Dedifferentiated amniotic fluid mesenchymal stem cell (primary cell): Measurements from ENCODE around the gene ZFYVE21.
"Not testable (repeated sequence)": the region's sequence is repeated elsewhere in the genome, so short reads cannot be mapped to it uniquely, and the experiment has no call there.

Experiments used
- DNase-seq: peaks from one replicate; pipeline ENCODE4 v3.0.0-alpha.2; 2016; ENCODE audit errors: extremely low spot score

Gene ZFYVE21

GRCh38 chr14:103763730-103764488 lies 48.3 kb downstream of the ZFYVE21 start:
- DNase-seq = no peak

DNA sequence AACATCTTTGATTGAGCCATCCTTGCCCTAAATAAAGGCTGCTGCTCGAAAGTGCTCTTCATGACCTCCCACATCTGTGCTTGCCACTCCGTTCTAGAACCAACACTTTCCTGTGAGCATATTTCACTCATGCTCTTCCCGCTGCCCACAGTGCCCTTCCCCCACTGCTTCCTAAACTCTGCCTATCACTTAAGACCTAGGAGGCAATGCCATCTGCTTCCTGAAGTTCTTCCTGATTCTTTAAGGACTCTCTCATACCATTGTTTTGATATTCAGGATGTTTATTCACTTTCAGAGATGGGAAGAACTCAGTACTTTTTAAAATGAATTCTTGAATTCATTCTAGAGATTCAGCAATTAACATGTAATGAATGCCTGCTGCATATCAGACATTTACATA lies 49.9 kb downstream of the ZFYVE21 start:
- no peak for DNase-seq

DNA sequence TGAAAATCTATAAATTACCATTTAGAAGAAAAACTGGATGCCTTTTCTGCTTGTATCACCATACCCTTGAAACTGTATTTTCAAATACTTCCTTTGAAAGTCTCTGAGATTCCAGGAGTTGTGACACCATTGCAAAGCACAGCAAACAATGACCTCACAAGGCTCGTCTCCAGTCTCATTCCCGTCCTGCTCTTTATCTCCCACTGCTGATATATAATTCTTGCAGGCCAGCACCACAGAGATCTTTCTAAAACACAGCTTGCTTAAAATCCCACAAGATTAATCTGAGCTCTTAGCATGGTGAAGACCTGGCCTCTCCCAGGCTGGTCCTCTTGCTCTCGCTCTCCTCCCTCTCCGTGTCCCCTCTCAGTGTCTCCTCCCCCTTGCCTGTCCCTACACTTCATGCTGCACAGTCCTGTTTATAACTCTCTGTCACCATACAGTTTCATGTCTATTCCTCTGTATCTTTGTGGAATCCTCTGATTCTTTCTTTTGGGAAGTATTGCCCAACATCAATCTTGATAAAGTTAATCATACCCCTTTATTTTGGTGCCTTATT lies 51.8 kb downstream of the ZFYVE21 start:
- DNase-seq = no peak

DNA sequence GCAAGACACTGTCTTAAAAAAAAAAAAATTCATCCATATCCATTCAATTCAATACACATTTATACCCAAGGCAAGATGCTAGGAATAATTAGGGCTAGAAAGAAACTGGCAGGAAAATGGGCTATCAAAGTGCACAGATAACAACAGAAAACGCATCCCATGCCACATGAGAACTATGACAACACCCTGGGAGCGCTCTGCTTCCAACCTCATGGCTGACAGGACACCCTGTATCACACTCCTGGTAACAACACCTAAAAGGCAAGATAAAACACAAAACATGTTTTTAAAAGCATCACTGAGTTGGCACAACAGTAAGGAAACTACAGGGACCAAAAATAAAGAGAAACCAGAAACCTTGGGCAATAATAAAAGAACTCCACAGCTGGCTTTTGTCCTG lies 54.9 kb downstream of the ZFYVE21 start:
- DNase-seq = no peak

GRCh38 chr14:103770902-103771301 lies 55.3 kb downstream of the ZFYVE21 start:
- no peak for DNase-seq

DNA sequence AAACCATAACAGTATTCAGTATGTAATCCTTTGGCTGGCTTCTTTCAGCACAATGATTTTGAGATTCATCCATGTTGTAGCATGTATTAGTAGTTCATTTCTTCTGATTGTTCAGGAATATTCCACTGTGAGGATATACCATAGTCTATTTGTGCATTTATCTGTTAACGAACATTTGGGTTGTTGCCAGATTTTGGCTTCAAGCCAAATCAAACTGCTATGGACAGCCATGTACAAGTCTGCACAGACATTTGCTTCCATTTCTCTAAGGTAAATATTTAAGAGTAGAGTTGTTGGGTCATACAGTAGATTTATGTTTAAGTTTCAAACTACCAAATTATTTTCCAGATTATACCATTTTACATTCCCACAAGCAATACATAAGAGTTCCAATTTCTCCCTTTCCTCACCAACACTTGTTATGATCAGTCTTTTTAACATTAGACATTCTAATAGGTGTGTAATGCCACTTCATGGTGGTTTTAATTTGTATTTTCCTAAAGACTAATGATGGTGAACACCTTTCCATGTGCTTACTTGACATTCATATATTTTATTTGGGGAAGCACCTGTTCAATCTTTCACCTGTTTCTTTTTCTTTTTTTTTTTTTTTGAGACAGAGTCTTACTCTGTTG lies 56.6 kb downstream of the ZFYVE21 start:
- DNase-seq = no peak

- no peak for DNase-seq
These were observed 57.9 kb downstream of the ZFYVE21 start for GRCh38 chr14:103773521-103773920.

- DNase-seq = no peak
These were observed 59.9 kb downstream of the ZFYVE21 start for GRCh38 chr14:103775506-103775905.

DNA sequence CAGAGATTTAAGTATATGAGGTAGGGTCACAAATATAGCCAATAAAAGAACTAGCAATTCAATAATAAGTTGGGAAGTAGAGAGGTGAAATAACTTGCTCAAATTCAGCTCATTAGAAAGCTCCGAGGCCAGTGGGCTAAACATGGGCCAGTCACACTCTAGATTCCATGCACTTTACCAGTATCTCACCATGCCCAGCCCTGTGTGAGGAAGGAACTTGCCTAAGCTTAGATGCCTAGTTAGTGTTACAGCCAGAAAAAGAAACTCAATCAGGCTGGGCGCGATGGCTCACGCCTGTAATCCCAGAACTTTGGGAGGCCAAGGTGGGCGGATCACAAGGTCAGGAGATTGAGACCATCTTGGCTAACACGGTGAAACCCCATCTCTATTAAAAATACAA lies 60.7 kb downstream of the ZFYVE21 start:
- not testable (repeated sequence) for DNase-seq

GRCh38 chr14:103782376-103782775 lies 66.8 kb downstream of the ZFYVE21 start:
- no peak for DNase-seq
